Pancreas (tissue), 10 donors: ENCODE results near the gene ASTN2. TPM values are rescaled to one million over a fixed set of nuclear protein-coding genes. Genes with fewer than 3 reads are reported as not detected.

Source experiments
- ATAC-seq, 4 donors: fragments of 200-7000 bp; cut with Tn5 transposase; one replicate each; pipeline versions ENCODE4 v1.8.0 to v1.9.1; 2020; ENCODE audit warnings: mild to moderate bottlenecking in 4 of 4, moderate library complexity in 4 of 4
- DNase-seq, 6 donors: peaks; one replicate each; pipeline ENCODE4 v3.0.0-alpha.2; 2020
- FAIRE-seq: peaks from 2 replicates; lab custom pipeline; 2012; peaks lifted over from hg19 to GRCh38; lab: Jason Lieb, UNC
- H3K27ac ChIP-seq, 4 donors: fragments of 200-600 bp; sonication (generic); 1 replicate in 3 of 4; 2 replicates in 1 of 4; pipeline versions ENCODE4 v1.5.0 to v1.8.0; 2020
- H3K27me3 ChIP-seq, 4 donors: fragments of 200-600 bp; one replicate each; pipeline ENCODE4 v1.8.0; 2021
- H3K36me3 ChIP-seq, 3 donors: fragments of 200-600 bp; sonication (generic) in 1 of 3; one replicate each; pipeline versions ENCODE4 v1.5.0 to v1.8.0; 2020 to 2021
- H3K4me1 ChIP-seq, 3 donors: fragments of 200-600 bp; one replicate each; pipeline ENCODE4 v1.8.0; 2021
- H3K4me3 ChIP-seq, 4 donors: fragments of 200-600 bp; sonication (generic) in 2 of 4; one replicate each; pipeline versions ENCODE4 v1.5.0 to v1.8.0; 2020 to 2021
- H3K9me3 ChIP-seq, 4 donors: fragments of 200-600 bp; one replicate each; pipeline ENCODE4 v1.8.0; 2021
- CTCF ChIP-seq, 4 donors: fragments of 200-600 bp; sonication (generic) in 3 of 4; IDR thresholded peaks; one replicate each; pipeline versions ENCODE4 v1.5.0 to v1.8.0; 2021; ENCODE audit warnings: antibody characterized with exemption in 4 of 4
- WGBS, 2 donors: extraction: QIAGEN DNeasy Blood & Tissue Kit; methylation state at CpG; one replicate each; pipeline ENCODE4 v1.1.7; 2013; 5-methylcytosine and 5-hydroxymethylcytosine counted together
- intact Hi-C, 3 donors: fragments of 100-400 bp; cut with DNase I; formaldehyde crosslinking; loops; one replicate each; pipeline versions ENCODE4 v1.11.1 to v1.14.2; 2022
- polyA plus RNA-seq, 2 donors: library from polyadenylated mRNA; stranded (reverse); fragments of 200-250 nt; gene quantifications; one replicate each; pipeline ENCODE4 v1.2.3, GENCODE V29; 2013
- total RNA-seq, 6 donors: library from RNA; stranded (reverse); fragmentation: NEBNext Ultra II Directional in 4 of 6; extraction: Animal tissue kit (Norgen Biotek cat#: 25700) in 4 of 6; gene quantifications; one replicate each; pipeline versions ENCODE4 v1.2.1 to v1.2.4, GENCODE V29; 2021 to 2023
- donor health status: healthy with polysubstance abuse.
- donor health status: DM: no; HTN: no; CAD: no; lungs with moderate emphysema.
- donor health status: DM: no; HTN: no; CAD: no.
- donor health status: control.
- donor health status: control.
- donor health status: Bipolar disorder and iron deficiency.
- donor health status: DM: yes; HTN: yes; CAD: no.
- donor health status: DM: no; HTN: no; CAD: no.
- donor health status: DM: no; HTN: no; CAD: no.
- donor health status: DM: yes; HTN: yes; CAD: no.

ASTN2 gene
- total and polyA plus RNA-seq, 8 donors: 1.3 to 11.9 (median 6.7) TPM

DNA sequence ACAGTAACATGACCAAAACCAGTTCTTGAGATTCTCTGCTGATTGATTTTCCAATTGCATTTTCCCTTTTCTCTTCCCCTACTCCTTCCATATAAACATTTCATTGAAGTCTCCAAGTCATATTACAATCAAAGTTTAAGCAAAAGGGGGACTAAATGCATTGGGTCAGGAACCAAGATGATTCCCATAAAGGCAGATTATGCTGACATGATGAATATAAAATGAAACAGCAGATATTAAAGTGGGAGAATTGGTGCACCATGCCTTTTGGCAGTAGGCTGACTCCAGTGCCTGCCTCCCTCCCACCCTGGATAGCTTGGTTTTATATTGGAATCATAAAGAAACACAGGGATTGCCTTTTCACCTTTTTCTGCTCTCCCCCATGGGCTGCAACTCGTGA lies 118.4 kb downstream of the ASTN2 start:
- Histone ChIP-seq H3K27me3 (no peaks in the 10 kb centered on the region), H3K4me1 (no peaks in the 10 kb centered on the region), H3K9me3 (no peaks in the 10 kb centered on the region), H3K27ac (no peak overlapping the region), H3K4me3 (no peak overlapping the region), H3K36me3 (no peaks in the 10 kb centered on the region)
- DNase-seq: no peak
- no peak for TF ChIP-seq CTCF (IDR thresholded peaks at IDR 0.05)
- ATAC-seq: no peak
- FAIRE-seq: no peak
- intact Hi-C loops: no loop called here
- 49 to 72% methylated on average over 1 of the region's 1 CpG for WGBS, 2 donors

DNA sequence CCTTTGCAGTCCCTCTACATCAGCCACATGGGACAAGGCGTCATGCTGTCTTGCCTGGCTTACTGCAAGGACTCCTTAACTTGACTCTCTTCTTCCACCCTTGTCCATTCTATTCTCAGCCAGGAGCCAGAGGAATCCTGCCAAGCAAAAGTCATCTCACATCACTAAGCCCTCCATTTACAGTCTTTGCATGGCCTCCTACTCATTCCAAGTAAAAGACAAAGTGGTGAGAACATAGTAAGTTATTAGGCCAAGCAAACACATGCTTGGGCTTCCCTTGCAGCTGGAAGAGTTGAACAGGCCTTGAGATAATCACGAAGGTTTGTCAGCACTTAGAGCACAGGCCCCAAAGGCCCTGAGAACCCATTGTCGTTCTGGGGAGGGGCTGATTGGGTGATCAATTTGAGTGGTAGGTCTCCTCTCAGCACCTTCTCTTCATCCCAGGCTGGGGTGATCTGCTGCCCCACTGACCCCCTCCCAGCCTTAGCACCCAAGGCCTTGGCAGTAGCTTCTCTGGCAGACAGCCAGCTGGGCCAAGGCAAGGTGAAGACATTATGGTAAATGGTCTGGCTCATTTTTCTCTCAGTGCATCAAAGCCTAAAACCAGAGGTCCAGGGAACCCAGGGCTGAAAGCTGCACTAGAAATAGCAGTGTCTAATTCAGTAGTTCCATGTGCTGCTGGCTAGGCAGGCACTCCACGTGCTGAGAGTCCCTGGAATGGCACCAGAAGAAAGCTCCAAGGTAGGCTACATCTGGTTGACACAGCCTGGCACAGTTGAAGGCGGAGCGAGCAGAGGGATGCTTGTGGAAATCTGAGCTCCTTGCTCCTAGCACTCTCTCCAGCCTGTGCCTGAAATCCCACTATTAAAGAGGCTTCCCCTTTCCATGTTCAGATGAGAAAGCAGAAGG lies 121.4 kb downstream of the ASTN2 start:
- 62 to 66% methylated on average over 6 of the region's 6 CpGs for WGBS, 2 donors
- Histone ChIP-seq H3K36me3 (no peaks in the 10 kb centered on the region), H3K27ac (no peak overlapping the region), H3K9me3 (no peaks in the 10 kb centered on the region), H3K27me3 (no peaks in the 10 kb centered on the region), H3K4me3 (no peak overlapping the region), H3K4me1 (no peaks in the 10 kb centered on the region)
- no peak for TF ChIP-seq CTCF (IDR thresholded peaks at IDR 0.05)
- ATAC-seq (no peak), DNase-seq (peak in 2 of 6 donors; percentile 31 to 56), FAIRE-seq (no peak)
- intact Hi-C loops: no loop called here

DNA sequence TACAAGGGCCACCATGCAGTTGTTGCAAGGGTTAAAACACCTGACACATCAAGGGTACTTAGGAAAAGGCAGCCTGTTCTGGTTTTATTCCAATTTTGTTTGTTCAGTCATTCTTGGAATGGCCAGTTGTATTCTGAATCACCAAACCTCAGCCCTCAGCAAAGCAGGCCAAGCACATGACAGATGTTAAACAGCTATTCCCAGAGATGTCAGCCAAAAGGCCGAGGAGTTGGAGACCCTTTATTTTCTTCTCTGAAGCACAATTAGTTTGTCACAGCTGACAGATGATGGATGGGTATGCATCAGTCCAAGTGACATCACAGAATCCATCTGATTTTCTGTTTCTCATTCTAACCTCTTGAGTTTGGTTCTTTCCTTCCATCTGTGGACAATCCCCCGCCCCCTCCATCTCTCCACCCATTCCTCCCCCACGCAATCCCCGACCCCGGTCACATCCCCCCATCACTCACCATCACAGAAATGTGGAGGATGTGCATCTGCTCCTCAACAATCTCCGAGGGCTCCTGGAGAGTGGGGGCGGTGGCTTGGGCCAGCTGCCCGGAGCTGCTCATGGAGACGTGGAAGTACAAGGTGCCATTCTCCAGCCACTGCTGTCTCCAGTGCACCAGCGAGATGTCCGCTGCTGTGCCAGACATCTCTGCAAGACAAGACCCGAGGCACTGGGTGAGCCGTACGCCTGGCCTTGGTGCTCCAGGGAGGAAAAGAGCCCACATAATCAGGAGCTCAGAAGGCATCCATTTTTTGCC lies 123.8 kb downstream of the ASTN2 start:
- ATAC-seq (peak in 1 of 4 donors; percentile 37), FAIRE-seq (no peak), DNase-seq (no peak)
- no peaks in the 10 kb centered on the region for H3K9me3 ChIP-seq
- no peak overlapping the region for H3K27ac ChIP-seq
- H3K27me3 ChIP-seq: no peaks in the 10 kb centered on the region
- H3K4me1 ChIP-seq: no peaks in the 10 kb centered on the region
- WGBS, 2 donors: 86 to 87% methylated on average over 14 of the region's 14 CpGs
- intact Hi-C loops: no loop called here
- H3K36me3 ChIP-seq: no peaks in the 10 kb centered on the region
- TF ChIP-seq CTCF (IDR thresholded peaks at IDR 0.05): no peak
- H3K4me3 ChIP-seq: no peak overlapping the region

GRCh38 chr9:117290306-117290840 lies 124.5 kb downstream of the ASTN2 start:
- no peak for FAIRE-seq
- no peak for TF ChIP-seq CTCF (IDR thresholded peaks at IDR 0.05)
- ATAC-seq: no peak
- H3K27ac ChIP-seq: no peak overlapping the region
- WGBS, 2 donors: 82 to 97% methylated on average over 2 of the region's 2 CpGs
- no peaks in the 10 kb centered on the region for H3K27me3 ChIP-seq
- intact Hi-C loops: no loop called here
- no peaks in the 10 kb centered on the region for H3K9me3 ChIP-seq
- no peaks in the 10 kb centered on the region for H3K4me1 ChIP-seq
- DNase-seq: no peak
- H3K36me3 ChIP-seq: no peaks in the 10 kb centered on the region
- no peak overlapping the region for H3K4me3 ChIP-seq
